Gastrocnemius medialis (tissue), 4 donors: ENCODE measurements around the gene GALNS.

Experiments
- POLR2A ChIP-seq, 2 donors: fragments of 450-650 bp; IDR thresholded peaks; one replicate each; pipeline ENCODE4 v1.6.1; 2017; ENCODE audit warnings: antibody characterized with exemption in 2 of 2, mild to moderate bottlenecking in 2 of 2, moderate library complexity in 2 of 2
- TF ChIP-seq, protein P1 (sequence below), 5 experiments: fragments of 450-650 bp in 3 of 5; fragments of 200-600 bp in 2 of 5; sonication (generic) in 2 of 5; IDR thresholded peaks in 4 of 5; conservative IDR thresholded peaks in 1 of 5; 1 replicate in 4 of 5; 2 replicates in 1 of 5; pipeline ENCODE4 v1.5.1; 2016 to 2019; ENCODE audit warnings: antibody characterized with exemption in 5 of 5, mild to moderate bottlenecking in 3 of 5, moderate library complexity in 3 of 5

DNA sequence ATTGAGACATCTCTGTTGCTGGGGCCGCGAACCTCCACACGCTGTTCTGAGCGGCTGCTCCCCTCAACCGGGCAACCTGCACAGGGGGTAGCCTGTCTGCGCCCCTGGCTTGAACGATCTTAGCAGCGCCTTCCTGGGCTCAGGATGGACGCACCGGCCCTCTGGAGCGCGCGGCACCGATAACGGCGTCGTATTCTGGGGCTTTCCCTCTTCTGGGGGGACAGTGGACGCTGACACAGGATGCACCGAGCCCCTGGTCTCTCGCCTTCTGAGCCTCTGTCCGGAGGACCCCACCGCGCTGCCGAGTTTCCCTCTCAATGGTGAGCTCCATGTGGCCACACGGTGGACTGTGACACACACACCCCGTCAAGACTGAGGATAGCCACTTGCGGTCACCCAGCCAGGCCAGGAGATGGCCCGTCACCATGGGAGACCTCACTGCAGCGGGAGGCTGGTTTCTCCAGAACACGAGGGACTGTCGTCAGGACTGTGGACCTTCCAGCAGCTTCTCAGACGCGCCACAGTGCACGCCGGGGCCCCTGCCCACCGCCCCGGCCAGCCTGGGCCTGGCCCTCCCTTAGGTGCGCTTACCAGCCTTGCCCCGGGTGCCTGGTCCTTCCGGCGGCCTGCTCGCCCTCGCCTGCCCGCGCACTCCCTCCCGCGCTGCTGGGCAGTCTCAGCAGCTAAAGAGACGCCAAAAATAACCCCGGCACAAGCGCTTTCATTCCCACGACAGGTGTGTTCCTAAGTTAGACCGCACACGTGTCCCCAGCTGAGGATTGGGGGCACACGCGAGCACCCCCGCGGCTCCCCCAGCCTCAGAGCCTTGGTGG, 39.7 kb upstream of the GALNS start:
- TF ChIP-seq, protein P1, sequence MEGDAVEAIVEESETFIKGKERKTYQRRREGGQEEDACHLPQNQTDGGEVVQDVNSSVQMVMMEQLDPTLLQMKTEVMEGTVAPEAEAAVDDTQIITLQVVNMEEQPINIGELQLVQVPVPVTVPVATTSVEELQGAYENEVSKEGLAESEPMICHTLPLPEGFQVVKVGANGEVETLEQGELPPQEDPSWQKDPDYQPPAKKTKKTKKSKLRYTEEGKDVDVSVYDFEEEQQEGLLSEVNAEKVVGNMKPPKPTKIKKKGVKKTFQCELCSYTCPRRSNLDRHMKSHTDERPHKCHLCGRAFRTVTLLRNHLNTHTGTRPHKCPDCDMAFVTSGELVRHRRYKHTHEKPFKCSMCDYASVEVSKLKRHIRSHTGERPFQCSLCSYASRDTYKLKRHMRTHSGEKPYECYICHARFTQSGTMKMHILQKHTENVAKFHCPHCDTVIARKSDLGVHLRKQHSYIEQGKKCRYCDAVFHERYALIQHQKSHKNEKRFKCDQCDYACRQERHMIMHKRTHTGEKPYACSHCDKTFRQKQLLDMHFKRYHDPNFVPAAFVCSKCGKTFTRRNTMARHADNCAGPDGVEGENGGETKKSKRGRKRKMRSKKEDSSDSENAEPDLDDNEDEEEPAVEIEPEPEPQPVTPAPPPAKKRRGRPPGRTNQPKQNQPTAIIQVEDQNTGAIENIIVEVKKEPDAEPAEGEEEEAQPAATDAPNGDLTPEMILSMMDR (IDR thresholded peaks at IDR 0.05 in 4 of 5, conservative IDR thresholded peaks at IDR 0.05 in 1 of 5): peak in 1 of 5 experiments; percentile 12
- TF ChIP-seq POLR2A (IDR thresholded peaks at IDR 0.05): peak; percentile 61 to 82
